SW 1271 (cell line): ENCODE results near the gene PLOD2.

Experiments
- DNase-seq, 2 experiments: peaks; one replicate each; lab custom pipeline; 2025; lab: John Stamatoyannopoulos, UW

Gene PLOD2

GRCh38 chr3:146044046-146044445 is 116.9 kb downstream of the PLOD2 start:
- no peak for DNase-seq

- no peak for DNase-seq
Observed at GRCh38 chr3:146040630-146041029, 120.4 kb downstream of the PLOD2 start.

GRCh38 chr3:146037697-146038096 is 123.3 kb downstream of the PLOD2 start:
- DNase-seq, result no peak

- no peak for DNase-seq
Observed at GRCh38 chr3:146036281-146036680, 124.7 kb downstream of the PLOD2 start.

GRCh38 chr3:146035366-146035765 is 125.6 kb downstream of the PLOD2 start:
- DNase-seq, result no peak

- DNase-seq, result no peak
Observed at GRCh38 chr3:146033950-146034349, 127.0 kb downstream of the PLOD2 start.

GRCh38 chr3:146026547-146026946 is 134.4 kb downstream of the PLOD2 start:
- DNase-seq, result no peak

- no peak for DNase-seq
Observed at GRCh38 chr3:146024260-146024659, 136.7 kb downstream of the PLOD2 start.

- DNase-seq, result no peak
Observed at GRCh38 chr3:146020969-146021368, 140.0 kb downstream of the PLOD2 start.

GRCh38 chr3:146019508-146019907 is 141.5 kb downstream of the PLOD2 start:
- no peak for DNase-seq
